Endothelial cell of umbilical vein (primary cell): ENCODE results near the gene FARP1. TPM values are rescaled to one million over a fixed set of nuclear protein-coding genes. Genes with fewer than 3 reads are reported as not detected.

Experiments
- BruUV-seq: library from RNA; stranded (reverse); fragments of 400-500 nt; replicated peaks from 2 replicates; lab custom pipeline; 2021; lab: Mats Ljungman, UMichigan
- CTCF ChIA-PET: fragments of 300-600, 350-600 bp; sonication (Branson Sonifier 250); formaldehyde crosslinking; loops from one replicate; lab custom pipeline; 2021; ENCODE audit warnings: antibody characterized with exemption, inconsistent platforms; lab: Charles Lee
- POLR2A ChIA-PET: fragments of 300-600, 350-600 bp; sonication (Branson Sonifier 250); formaldehyde crosslinking; loops from one replicate; lab custom pipeline; 2021; ENCODE audit warnings: antibody characterized with exemption, inconsistent platforms; lab: Charles Lee
- DNase-seq: peaks from one replicate; pipeline ENCODE4 v3.0.0-alpha.2; 2011; ENCODE audit warnings: low read depth, low spot score
- FAIRE-seq: peaks from 2 replicates; lab custom pipeline; 2011; peaks lifted over from hg19 to GRCh38; lab: Jason Lieb, UNC
- H2AFZ ChIP-seq: 2 replicates; pipeline ENCODE4 v1.6.0; 2012; ENCODE audit warnings: low read depth, low read length, control low read depth, inconsistent platforms
- H3K27ac ChIP-seq: 2 replicates; pipeline ENCODE4 v1.5.1; 2011; ENCODE audit warnings: low read depth, mild to moderate bottlenecking, control low read depth, low read length, moderate library complexity; ENCODE audit not compliant: insufficient read depth
- H3K27me3 ChIP-seq, 2 experiments: 2 replicates each; pipeline versions ENCODE4 v1.6.0 to v1.6.1; 2011; ENCODE audit warnings: low read length in 2 of 2, mixed read lengths in 1 of 2; ENCODE audit not compliant: control insufficient read depth in 2 of 2, insufficient read depth in 2 of 2
- H3K36me3 ChIP-seq, 2 experiments: 2 replicates in 1 of 2; 3 replicates in 1 of 2; pipeline ENCODE4 v1.5.1; 2011; ENCODE audit warnings: low read length in 2 of 2, mild to moderate bottlenecking in 1 of 2, moderate library complexity in 1 of 2; ENCODE audit not compliant: control insufficient read depth in 2 of 2, insufficient read depth in 2 of 2; ENCODE audit errors: extremely low read depth in 1 of 2
- H3K4me1 ChIP-seq: 3 replicates; pipeline ENCODE4 v1.5.1; 2011; ENCODE audit warnings: mild to moderate bottlenecking, low read length; ENCODE audit not compliant: control insufficient read depth, insufficient read depth; ENCODE audit errors: extremely low read depth
- H3K4me2 ChIP-seq: 2 replicates; pipeline ENCODE4 v1.6.1; 2011; ENCODE audit warnings: low read length, control low read depth, mixed read lengths; ENCODE audit not compliant: insufficient read depth
- H3K4me3 ChIP-seq, 3 experiments: fragments of 200-600 bp in 1 of 3; sonication (generic), shearing (Covaris generic) in 1 of 3; replicated peaks in 1 of 3; 2 replicates each; pipeline ENCODE4 v1.5.1; 2011 to 2016; ENCODE audit warnings: control low read depth in 3 of 3, low read length in 3 of 3, mild to moderate bottlenecking in 2 of 3, inconsistent platforms in 1 of 3, low read depth in 1 of 3, moderate library complexity in 1 of 3; ENCODE audit not compliant: insufficient read depth in 1 of 3
- H3K79me2 ChIP-seq: 2 replicates; pipeline ENCODE4 v1.6.0; 2012; ENCODE audit warnings: low read length, inconsistent platforms; ENCODE audit not compliant: control insufficient read depth, insufficient read depth
- H3K9ac ChIP-seq: replicated peaks from 2 replicates; pipeline ENCODE3; 2011; ENCODE audit warnings: low read length, control low read depth; ENCODE audit not compliant: insufficient read depth; ENCODE audit errors: extremely low read depth
- H3K9me1 ChIP-seq: replicated peaks from 3 replicates; pipeline ENCODE4 v1.6.0; 2011; ENCODE audit warnings: mild to moderate bottlenecking, low read length; ENCODE audit not compliant: control insufficient read depth, insufficient read depth; ENCODE audit errors: extremely low read depth
- H3K9me3 ChIP-seq: replicated peaks from 2 replicates; pipeline ENCODE4 v1.5.1; 2012; ENCODE audit warnings: low read length, inconsistent platforms; ENCODE audit not compliant: control insufficient read depth, insufficient read depth
- H4K20me1 ChIP-seq: replicated peaks from 2 replicates; pipeline ENCODE3; 2011; ENCODE audit warnings: mild to moderate bottlenecking, low read length; ENCODE audit not compliant: control insufficient read depth, insufficient read depth; ENCODE audit errors: extremely low read depth
- CTCF ChIP-seq, 2 donors: IDR thresholded peaks; 1 replicate in 1 of 2; 2 replicates in 1 of 2; pipeline ENCODE4 v1.5.1; 2011; ENCODE audit warnings: low read length in 2 of 2, mild to moderate bottlenecking in 2 of 2, moderate library complexity in 2 of 2, control low read depth in 1 of 2, inconsistent platforms in 1 of 2, low read depth in 1 of 2; ENCODE audit not compliant: insufficient read depth in 1 of 2; ENCODE audit errors: extremely low read depth in 1 of 2
- EZH2 ChIP-seq: IDR thresholded peaks from 2 replicates; pipeline ENCODE4 v1.6.1; 2012; ENCODE audit warnings: borderline replicate concordance, low read depth, mild to moderate bottlenecking, moderate library complexity, low read length, inconsistent platforms; ENCODE audit not compliant: severe bottlenecking
- FOS ChIP-seq: IDR thresholded peaks from 2 replicates; pipeline ENCODE4 v1.6.1; 2011; ENCODE audit warnings: mild to moderate bottlenecking, low read length, moderate library complexity, borderline replicate concordance; ENCODE audit not compliant: insufficient read depth
- GATA2 ChIP-seq: IDR thresholded peaks from 2 replicates; pipeline ENCODE4 v1.7.0; 2011; ENCODE audit warnings: low read depth, mild to moderate bottlenecking, moderate library complexity, mixed read lengths, low read length; ENCODE audit not compliant: insufficient read length, insufficient read depth
- JUN ChIP-seq: IDR thresholded peaks from 2 replicates; pipeline ENCODE4 v1.6.1; 2011; ENCODE audit warnings: borderline replicate concordance, low read depth; ENCODE audit not compliant: insufficient read length, insufficient read depth
- MAX ChIP-seq: IDR thresholded peaks from 2 replicates; pipeline ENCODE4 v1.6.1; 2011; ENCODE audit not compliant: insufficient read depth, insufficient read length
- MYC ChIP-seq: IDR thresholded peaks from one replicate; pipeline ENCODE4 v1.6.1; 2011; ENCODE audit warnings: mild to moderate bottlenecking, low read depth, low read length
- POLR2A ChIP-seq: IDR thresholded peaks from 2 replicates; pipeline ENCODE4 v1.6.1; 2012; ENCODE audit warnings: low read depth, mild to moderate bottlenecking, control low read depth, low read length
- POLR2AphosphoS5 ChIP-seq: IDR thresholded peaks from 2 replicates; pipeline ENCODE4 v1.6.1; 2012; ENCODE audit warnings: low read depth, mild to moderate bottlenecking, control low read depth, low read length, moderate library complexity; ENCODE audit not compliant: insufficient read depth
- dilution Hi-C: fragments of 300-500 bp; cut with MboI; formaldehyde crosslinking; loops from one replicate; pipeline ENCODE4 v1.15.0; 2019; ENCODE audit warnings: low sequenced_read_pairs; ENCODE audit not compliant: extremely low pct_ligation_motif_present
- intact Hi-C: fragments of 100-400 bp; cut with micrococcal nuclease; formaldehyde crosslinking; loops from one replicate; pipeline ENCODE4 v1.10.0; 2022
- polyA plus RNA-seq, 4 experiments: library from polyadenylated mRNA; depleted of rRNA in 3 of 4; stranded (reverse) in 3 of 4; unstranded in 1 of 4; fragments of >200 nt; gene quantifications; 2 replicates each; pipeline versions ENCODE4 v1.2.1 to v1.2.3, GENCODE V29; 2011 to 2012; ENCODE audit warnings: missing spikeins in 1 of 4
- total RNA-seq: library from RNA; stranded (reverse); gene quantifications from 2 replicates; pipeline ENCODE4 v1.2.3, GENCODE V29; 2021

The FARP1 gene
- total and polyA plus RNA-seq, 2 donors (not counting 3 experiments of a cell fraction or from before 2014, with no cell fraction given): 19.0 to 77.7 TPM

- ChIA-PET CTCF (no interaction called here), POLR2A (no interaction called here)
- dilution Hi-C loops (no loop called here), intact Hi-C loops (no loop called here)
- H3K4me2 ChIP-seq: no peak overlapping the region
- DNase-seq: no peak
- no peaks in the 10 kb centered on the region for H4K20me1 ChIP-seq
- no peaks in the 10 kb centered on the region for H3K9me1 ChIP-seq
- no peaks in the 10 kb centered on the region for H3K79me2 ChIP-seq
- H3K9ac ChIP-seq: no peak overlapping the region
- H3K27ac ChIP-seq: no peak overlapping the region
- no peaks in the 10 kb centered on the region for H3K27me3 ChIP-seq
- no peak overlapping the region for H2AFZ ChIP-seq
- H3K9me3 ChIP-seq: no peaks in the 10 kb centered on the region
- no TSS peak for BruUV-seq
- peaks cover 0 to 3% of the 10 kb centered on the region in 2 experiments for H3K36me3 ChIP-seq
- H3K4me3 ChIP-seq: no peak overlapping the region
- TF ChIP-seq EZH2 (no peak), POLR2AphosphoS5 (no peak), MAX (no peak), POLR2A (no peak), JUN (no peak), GATA2 (no peak), FOS (no peak), CTCF (IDR thresholded peaks at IDR 0.05; ENCODE audit: extremely low read depth in 1 of 2, insufficient read depth in 1 of 2, low read depth in 1 of 2, low read length in 2 of 2) (no peak), MYC (no peak)
- no peaks in the 10 kb centered on the region for H3K4me1 ChIP-seq
- no peak for FAIRE-seq
Measured at GRCh38 chr13:98374750-98375149, 231.9 kb downstream of the FARP1 start.
